ENCODE measurements around the gene ASCL1. TPM values are rescaled to one million over a fixed set of nuclear protein-coding genes. Genes with fewer than 3 reads are reported as not detected.

ASCL1 gene
- total RNA-seq, 1 experiment from 2014 or later, result not detected

- DNase-seq, result no peak
- intact Hi-C loops (cut with micrococcal nuclease; ENCODE audit: unreplicated experiment), result no loop called here
- TF ChIP-seq CTCF (conservative IDR thresholded peaks at IDR 0.05) (no peak), EZH2 (IDR thresholded peaks at IDR 0.05; ENCODE audit: low read depth) (no peak)
- Histone ChIP-seq H3K4me1 (replicated peaks; ENCODE audit: insufficient read depth) (no peaks in the 10 kb centered on the region), H3F3A (ENCODE audit: insufficient read depth, low read depth) (no peaks in the 10 kb centered on the region), H3K27ac (no peak within 1 kb of the TSS), H3K79me2 (ENCODE audit: low read depth) (no peaks in the 10 kb centered on the region), H2AFZ (peak within 1 kb of the TSS; percentile 64; the same call in 1 of the 2 replicates), H3K27me3 (ENCODE audit: insufficient read depth, low read depth) (no peaks in the 10 kb centered on the region; the same call in 1 of the 2 replicates), H3K4me3 (no peak within 1 kb of the TSS), H3K36me3 (ENCODE audit: low read depth) (no peaks in the 10 kb centered on the region), H3K9me3 (ENCODE audit: insufficient read depth, low read depth) (no peaks in the 10 kb centered on the region), H3K9me2 (ENCODE audit: insufficient read depth) (no peaks in the 10 kb centered on the region; the same call in 1 of the 2 replicates), H3K4me2 (peak within 1 kb of the TSS; percentile 23; the same call in 1 of the 2 replicates), H4K20me1 (ENCODE audit: insufficient read depth) (no peaks in the 10 kb centered on the region)
- BruUV-seq (replicated peaks), result no TSS peak
- CTCF ChIA-PET, result no interaction called here
- POLR2A ChIA-PET (ENCODE audit: unreplicated experiment), result no interaction called here
These were observed 40.3 kb upstream of the ASCL1 start, which contains the start of gene PAH for GRCh38 chr12:102917026-102917787. PAH (minus strand) TSS chr12:102917244; CDS start chr12:102917130, 114 bp downstream.

- no peaks in the 10 kb centered on the region for H3K4me1 ChIP-seq (replicated peaks; ENCODE audit: insufficient read depth)
- H3K79me2 ChIP-seq (ENCODE audit: low read depth), result no peaks in the 10 kb centered on the region
- H3K36me3 ChIP-seq (ENCODE audit: low read depth), result no peaks in the 10 kb centered on the region
- ChIA-PET POLR2A (ENCODE audit: unreplicated experiment) (no interaction called here), CTCF (no interaction called here)
- no peaks in the 10 kb centered on the region for H3K27me3 ChIP-seq (ENCODE audit: insufficient read depth, low read depth)
- DNase-seq, result no peak
- H3K27ac ChIP-seq, result no peak overlapping the region
- no peaks in the 10 kb centered on the region for H3F3A ChIP-seq (ENCODE audit: insufficient read depth, low read depth)
- no peaks in the 10 kb centered on the region for H3K9me3 ChIP-seq (ENCODE audit: insufficient read depth, low read depth)
- H3K9me2 ChIP-seq (ENCODE audit: insufficient read depth), result no peaks in the 10 kb centered on the region; the same call in 1 of the 2 replicates
- no peaks in the 10 kb centered on the region for H4K20me1 ChIP-seq (ENCODE audit: insufficient read depth)
- BruUV-seq (replicated peaks), result no TSS peak
- intact Hi-C loops (cut with micrococcal nuclease; ENCODE audit: unreplicated experiment), result no loop called here
- TF ChIP-seq EZH2 (IDR thresholded peaks at IDR 0.05; ENCODE audit: low read depth) (no peak), CTCF (conservative IDR thresholded peaks at IDR 0.05) (no peak)
- H3K4me3 ChIP-seq, result no peak overlapping the region
- no peak overlapping the region for H2AFZ ChIP-seq
- H3K4me2 ChIP-seq, result no peak overlapping the region
These were observed 38.6 kb upstream of the ASCL1 start for GRCh38 chr12:102918840-102919239.

GRCh38 chr12:102920271-102920670 lies 37.2 kb upstream of the ASCL1 start:
- no peak overlapping the region for H3K4me3 ChIP-seq

More at GRCh38 chr12:102920271-102920670, 37.2 kb upstream of the ASCL1 start:
- Histone ChIP-seq H3K27ac (no peak overlapping the region), H2AFZ (no peak overlapping the region), H3F3A (ENCODE audit: insufficient read depth, low read depth) (no peaks in the 10 kb centered on the region), H3K79me2 (ENCODE audit: low read depth) (no peaks in the 10 kb centered on the region), H3K4me2 (no peak overlapping the region), H3K27me3 (ENCODE audit: insufficient read depth, low read depth) (no peaks in the 10 kb centered on the region), H3K9me3 (ENCODE audit: insufficient read depth, low read depth) (no peaks in the 10 kb centered on the region), H3K4me1 (replicated peaks; ENCODE audit: insufficient read depth) (no peaks in the 10 kb centered on the region), H4K20me1 (ENCODE audit: insufficient read depth) (no peaks in the 10 kb centered on the region), H3K9me2 (ENCODE audit: insufficient read depth) (no peaks in the 10 kb centered on the region; the same call in 1 of the 2 replicates), H3K36me3 (ENCODE audit: low read depth) (no peaks in the 10 kb centered on the region)
- ChIA-PET POLR2A (ENCODE audit: unreplicated experiment) (no interaction called here), CTCF (no interaction called here)
- DNase-seq, result no peak
- TF ChIP-seq EZH2 (IDR thresholded peaks at IDR 0.05; ENCODE audit: low read depth) (no peak), CTCF (conservative IDR thresholded peaks at IDR 0.05) (no peak)
- intact Hi-C loops (cut with micrococcal nuclease; ENCODE audit: unreplicated experiment), result no loop called here
- no TSS peak for BruUV-seq (replicated peaks)

Data from PC-9 (cell line).